KBM-7 (cell line): ENCODE data around the gene PIF1.
A peak's percentile ranks its signal among the peaks of the same experiment; 100 is the strongest.

ENCODE experiments used
- DNase-seq: peaks from one replicate; pipeline ENCODE4 v3.0.0-alpha.2; 2015
- in situ Hi-C: fragments of 300-500 bp; cut with MboI; formaldehyde crosslinking; loops from 2 replicates; pipeline ENCODE4 v1.14.3; 2020; ENCODE audit warnings: low sequenced_read_pairs, low pct_unique_long_range_greater_than_20kb, mixed read lengths

PIF1 gene

GRCh38 chr15:64782751-64783150, 42.7 kb downstream of the PIF1 start:
- in situ Hi-C loops = no loop called here
- DNase-seq = no peak

- no peak for DNase-seq
- in situ Hi-C loops = no loop called here
Measured at GRCh38 chr15:64781299-64781698, 44.1 kb downstream of the PIF1 start.

- no peak for DNase-seq
- in situ Hi-C loops = no loop called here
Measured at GRCh38 chr15:64780600-64781156, 44.8 kb downstream of the PIF1 start.

- no peak for DNase-seq
- in situ Hi-C loops = no loop called here
Measured at GRCh38 chr15:64779630-64780029, 45.8 kb downstream of the PIF1 start.

GRCh38 chr15:64779024-64779423, 46.4 kb downstream of the PIF1 start:
- no peak for DNase-seq
- in situ Hi-C loops = no loop called here

GRCh38 chr15:64776402-64776786, 49.1 kb downstream of the PIF1 start:
- no peak for DNase-seq
- in situ Hi-C loops = no loop called here

GRCh38 chr15:64775551-64776401, 49.7 kb downstream of the PIF1 start, which contains the start of gene RBPMS2:
RBPMS2 (minus strand) TSS chr15:64775589; CDS start chr15:64775319, 270 bp downstream.
- in situ Hi-C loops = no loop called here
- peak; percentile 33 for DNase-seq

GRCh38 chr15:64774629-64775493, 50.6 kb downstream of the PIF1 start:
- no peak for DNase-seq
- in situ Hi-C loops = no loop called here

- in situ Hi-C loops = no loop called here
- no peak for DNase-seq
Measured at GRCh38 chr15:64774037-64774628, 51.3 kb downstream of the PIF1 start.

GRCh38 chr15:64773606-64774005, 51.8 kb downstream of the PIF1 start:
- in situ Hi-C loops = no loop called here
- DNase-seq = no peak

- in situ Hi-C loops = no loop called here
- no peak for DNase-seq
Measured at GRCh38 chr15:64772964-64773363, 52.5 kb downstream of the PIF1 start.

GRCh38 chr15:64772488-64772887, 53.0 kb downstream of the PIF1 start:
- in situ Hi-C loops = no loop called here
- DNase-seq = no peak

- in situ Hi-C loops = no loop called here
- no peak for DNase-seq
Measured at GRCh38 chr15:64770626-64771025, 54.8 kb downstream of the PIF1 start.

- peak; percentile 42 for DNase-seq
- in situ Hi-C loops = no loop called here
Measured at GRCh38 chr15:64767203-64767602, 58.2 kb downstream of the PIF1 start.

- peak; percentile 37 for DNase-seq
- in situ Hi-C loops = no loop called here
Measured at GRCh38 chr15:64766058-64766457, 59.4 kb downstream of the PIF1 start.
